ENCODE measurements around the gene LCN2.

GRCh38 chr9:128118971-128119665 lies 30.1 kb upstream of the LCN2 start:
- TF ChIP-seq CTCF (IDR thresholded peaks at IDR 0.05) (no peak), POLR2A (IDR thresholded peaks at IDR 0.05) (no peak)
